Caco-2 (cell line): ENCODE results near the gene TSPAN18. TPM values are rescaled to one million over a fixed set of nuclear protein-coding genes. Genes with fewer than 3 reads are reported as not detected.
A peak's percentile ranks its signal among the peaks of the same experiment; 100 is the strongest.

Experiments
- BruUV-seq: library from RNA; stranded (reverse); fragments of 400-500 nt; replicated peaks from 2 replicates; lab custom pipeline; 2021; lab: Mats Ljungman, UMichigan
- CTCF ChIA-PET: fragments of 300-600 bp; sonication (Branson Sonifier 250); formaldehyde crosslinking; loops from one replicate; lab custom pipeline; 2022; ENCODE audit warnings: antibody characterized with exemption; lab: Charles Lee
- POLR2A ChIA-PET: fragments of 300-600 bp; sonication (Branson Sonifier 250); formaldehyde crosslinking; loops from one replicate; lab custom pipeline; 2022; ENCODE audit warnings: antibody characterized with exemption; lab: Charles Lee
- DNase-seq, 2 experiments: peaks; one replicate each; pipeline versions ENCODE4 v3.0.0 to v3.0.0-alpha.2; 2020 to 2022
- H3K27me3 ChIP-seq: replicated peaks from 2 replicates; pipeline ENCODE4 v1.6.0; 2011; ENCODE audit warnings: low read length; ENCODE audit not compliant: control insufficient read depth, insufficient read depth
- H3K36me3 ChIP-seq: 2 replicates; pipeline ENCODE4 v1.5.1; 2011; ENCODE audit warnings: low read length; ENCODE audit not compliant: control insufficient read depth, insufficient read depth
- H3K4me1 ChIP-seq: fragments of 250-450 bp; sonication (Bioruptor Pico); 2 replicates; pipeline ENCODE4 v1.5.1; 2020; ENCODE audit warnings: mild to moderate bottlenecking
- H3K4me3 ChIP-seq: 2 replicates; pipeline ENCODE4 v1.5.1; 2011; ENCODE audit warnings: low read depth, mild to moderate bottlenecking, control low read depth, low read length
- H3K9me3 ChIP-seq: fragments of 250-450 bp; sonication (Bioruptor Pico); 2 replicates; pipeline ENCODE4 v1.5.1; 2020; ENCODE audit warnings: mild to moderate bottlenecking, moderate library complexity
- H3K27ac Mint-ChIP-seq: one replicate; pipeline ENCODE4 v1.8.0; 2022; ENCODE audit warnings: mixed read lengths; ENCODE audit not compliant: unreplicated experiment
- H3K27me3 Mint-ChIP-seq: one replicate; pipeline ENCODE4 v1.8.0; 2022; ENCODE audit warnings: mixed read lengths; ENCODE audit not compliant: insufficient read depth, unreplicated experiment
- H3K36me3 Mint-ChIP-seq: one replicate; pipeline ENCODE4 v1.8.0; 2022; ENCODE audit warnings: mild to moderate bottlenecking, mixed read lengths; ENCODE audit not compliant: insufficient read depth, unreplicated experiment
- H3K4me1 Mint-ChIP-seq: one replicate; pipeline ENCODE4 v1.8.0; 2022; ENCODE audit warnings: low read depth, mixed read lengths; ENCODE audit not compliant: unreplicated experiment
- H3K4me3 Mint-ChIP-seq: one replicate; pipeline ENCODE4 v1.8.0; 2022; ENCODE audit warnings: mild to moderate bottlenecking, moderate library complexity, mixed read lengths; ENCODE audit not compliant: unreplicated experiment
- H3K9me3 Mint-ChIP-seq: one replicate; pipeline ENCODE4 v1.8.0; 2022; ENCODE audit warnings: mixed read lengths; ENCODE audit not compliant: unreplicated experiment
- CTCF ChIP-seq, 2 experiments: fragments of 200-600 bp in 1 of 2; IDR thresholded peaks; 1 replicate in 1 of 2; 2 replicates in 1 of 2; pipeline versions ENCODE4 v1.5.1 to v1.8.0; 2011 to 2022; ENCODE audit warnings: antibody characterized with exemption in 1 of 2, control low read depth in 1 of 2, inconsistent platforms in 1 of 2, low read depth in 1 of 2, low read length in 1 of 2, mild to moderate bottlenecking in 1 of 2, moderate library complexity in 1 of 2; ENCODE audit not compliant: insufficient read depth in 1 of 2, severe bottlenecking in 1 of 2, unreplicated experiment in 1 of 2
- intact Hi-C: fragments of 100-400 bp; cut with micrococcal nuclease; formaldehyde crosslinking; loops from one replicate; pipeline ENCODE4 v1.10.0; 2022; ENCODE audit not compliant: unreplicated experiment
- total RNA-seq: library from RNA; stranded (reverse); gene quantifications from 2 replicates; pipeline ENCODE4 v1.2.3, GENCODE V29; 2022

Gene TSPAN18
- total RNA-seq, 1 experiment from 2014 or later: 7.4 TPM

DNA sequence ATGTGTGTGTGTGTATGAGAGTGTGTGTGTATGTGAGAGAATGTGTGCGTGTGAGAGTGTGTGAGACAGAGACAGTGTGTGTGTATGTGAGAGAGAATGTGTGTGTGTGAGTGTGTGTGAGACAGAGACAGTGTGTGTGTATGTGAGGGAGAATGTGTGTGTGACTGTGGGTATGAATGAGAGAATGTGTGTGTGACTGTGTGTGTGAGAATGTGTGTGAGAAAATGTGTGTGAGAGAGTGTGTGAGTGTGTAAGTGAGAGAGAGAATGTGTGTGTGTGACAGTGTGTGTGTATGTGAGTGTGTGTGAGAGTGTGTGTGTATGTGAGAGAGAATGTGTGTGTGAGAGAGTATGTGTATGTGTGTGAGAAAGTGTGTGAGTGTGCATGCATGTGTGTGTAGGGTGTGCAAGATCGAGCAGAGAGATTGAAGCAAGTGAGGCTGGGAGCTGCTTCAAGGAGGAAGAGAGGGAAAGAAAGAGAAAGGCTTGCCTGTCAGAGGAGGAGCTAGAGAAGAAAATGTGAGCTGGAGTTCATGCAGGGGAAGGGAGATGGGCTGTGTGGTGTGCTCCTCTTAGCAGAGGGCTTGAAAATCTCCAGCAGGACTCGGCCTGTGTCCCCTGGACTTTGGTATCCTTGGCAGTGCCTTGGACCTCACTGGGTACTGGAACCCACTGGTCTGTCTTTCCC, 251.7 kb downstream of the TSPAN18 start:
- intact Hi-C loops: loop anchor here (5.0 kb wide), 1 partner anchor 41 kb away; no protein-coding TSS in a partner anchor
- H3K27ac Mint-ChIP-seq: no peak overlapping the region
- no peak for TF ChIP-seq CTCF (IDR thresholded peaks at IDR 0.05; ENCODE audit: insufficient read depth in 1 of 2, low read depth in 1 of 2, low read length in 1 of 2, severe bottlenecking in 1 of 2, unreplicated experiment in 1 of 2)
- H3K4me1 Mint-ChIP-seq: peaks cover 12% of the 10 kb centered on the region
- H3K4me3 ChIP-seq: no peak overlapping the region
- no peaks in the 10 kb centered on the region for H3K27me3 Mint-ChIP-seq
- peaks cover 9% of the 10 kb centered on the region for H3K4me1 ChIP-seq
- H3K36me3 ChIP-seq: no peaks in the 10 kb centered on the region
- POLR2A ChIA-PET: no interaction called here
- no peak for DNase-seq
- H3K36me3 Mint-ChIP-seq: no peaks in the 10 kb centered on the region
- CTCF ChIA-PET: interaction anchor here (1.1 to 1.4 kb wide), 2 partner anchors 63 to 132 kb away, joined by 3 read pairs; no protein-coding TSS in a partner anchor
- H3K9me3 ChIP-seq: no peaks in the 10 kb centered on the region
- no TSS peak for BruUV-seq
- no peak overlapping the region for H3K4me3 Mint-ChIP-seq
- H3K27me3 ChIP-seq: no peaks in the 10 kb centered on the region
- H3K9me3 Mint-ChIP-seq: no peaks in the 10 kb centered on the region

GRCh38 chr11:44978961-44979331, 252.2 kb downstream of the TSPAN18 start:
- POLR2A ChIA-PET: no interaction called here

More at GRCh38 chr11:44978961-44979331, 252.2 kb downstream of the TSPAN18 start:
- no peak overlapping the region for H3K4me3 Mint-ChIP-seq
- Histone ChIP-seq H3K27me3 (no peaks in the 10 kb centered on the region), H3K9me3 (no peaks in the 10 kb centered on the region), H3K4me1 (peaks cover 9% of the 10 kb centered on the region), H3K36me3 (no peaks in the 10 kb centered on the region), H3K4me3 (no peak overlapping the region)
- CTCF ChIA-PET: interaction anchor here (1.1 to 1.4 kb wide), 2 partner anchors 62 to 132 kb away, joined by 3 read pairs; no protein-coding TSS in a partner anchor
- H3K9me3 Mint-ChIP-seq: no peaks in the 10 kb centered on the region
- no peak overlapping the region for H3K27ac Mint-ChIP-seq
- DNase-seq: peak in 1 of 2 experiments; percentile 29
- no peak for TF ChIP-seq CTCF (IDR thresholded peaks at IDR 0.05; ENCODE audit: insufficient read depth in 1 of 2, low read depth in 1 of 2, low read length in 1 of 2, severe bottlenecking in 1 of 2, unreplicated experiment in 1 of 2)
- intact Hi-C loops: loop anchor here (5.0 kb wide), 1 partner anchor 42 kb away; no protein-coding TSS in a partner anchor
- no peaks in the 10 kb centered on the region for H3K27me3 Mint-ChIP-seq
- no TSS peak for BruUV-seq
- H3K4me1 Mint-ChIP-seq: peaks cover 12% of the 10 kb centered on the region
- H3K36me3 Mint-ChIP-seq: no peaks in the 10 kb centered on the region
